HCT116 (cell line): ENCODE data around the gene EEF1AKMT4. TPM values are rescaled to one million over a fixed set of nuclear protein-coding genes. Genes with fewer than 3 reads are reported as not detected.

Source experiments
- ATAC-seq: fragments of 200-7000 bp; cut with Tn5 transposase; 2 replicates; pipeline ENCODE4 v1.9.1; 2020; ENCODE audit warnings: mild to moderate bottlenecking, moderate library complexity
- BruUV-seq: library from RNA; stranded (reverse); fragments of 400-500 nt; replicated peaks from 2 replicates; lab custom pipeline; 2021; lab: Mats Ljungman, UMichigan
- CTCF ChIA-PET: fragments of 300-600 bp; sonication (Branson Sonifier 250); formaldehyde crosslinking; loops from one replicate; lab custom pipeline; 2021; ENCODE audit warnings: antibody characterized with exemption; lab: Charles Lee
- POLR2A ChIA-PET: fragments of 300-600, 350-600 bp; sonication (Branson Sonifier 250); formaldehyde crosslinking; loops from one replicate; lab custom pipeline; 2021; ENCODE audit warnings: antibody characterized with exemption; lab: Charles Lee
- RAD21 ChIA-PET, 2 experiments: fragments of 300-600 bp; sonication (Branson Sonifier 250); formaldehyde crosslinking; loops; one replicate each; lab custom pipeline; 2023; ENCODE audit warnings: low total read pairs in 2 of 2; ENCODE audit not compliant: uncharacterized antibody in 2 of 2, unreplicated experiment in 2 of 2, low non-redundant PET in 1 of 2; lab: Charles Lee
- DNase-seq: peaks from one replicate; pipeline ENCODE4 v3.0.0-alpha.2; 2010; ENCODE audit warnings: low read depth, low spot score
- H2AFZ ChIP-seq: fragments of 200-600 bp; shearing (Covaris generic), sonication (generic); 2 replicates; pipeline ENCODE4 v1.6.1; 2017; ENCODE audit warnings: low read depth, mixed run types, mixed read lengths, antibody characterized with exemption, low read length; ENCODE audit not compliant: poor library complexity, severe bottlenecking
- H3K27ac ChIP-seq: 2 replicates; pipeline ENCODE4 v1.5.1; 2012; ENCODE audit warnings: low read depth, low read length
- H3K27me3 ChIP-seq: fragments of 200-600 bp; sonication (generic); 2 replicates; pipeline ENCODE4 v1.6.1; 2016; ENCODE audit warnings: mixed run types, low read length, mixed read lengths; ENCODE audit not compliant: insufficient read depth
- H3K36me3 ChIP-seq, 2 experiments: fragments of 200-500 bp in 1 of 2; fragments of 200-600 bp in 1 of 2; sonication (Bioruptor generic) in 1 of 2; sonication (generic) in 1 of 2; 2 replicates each; pipeline versions ENCODE4 v1.5.1 to v1.6.1; 2014 to 2016; ENCODE audit warnings: low read length in 2 of 2, inconsistent platforms in 1 of 2, mixed read lengths in 1 of 2, mixed run types in 1 of 2; ENCODE audit not compliant: insufficient read depth in 2 of 2, control insufficient read depth in 1 of 2
- H3K4me1 ChIP-seq, 2 experiments: fragments of 200-600 bp in 1 of 2; sonication (generic) in 1 of 2; 2 replicates each; pipeline versions ENCODE4 v1.5.1 to v1.6.1; 2012 to 2017; ENCODE audit warnings: low read length in 2 of 2, inconsistent platforms in 1 of 2, mild to moderate bottlenecking in 1 of 2, mixed read lengths in 1 of 2, mixed run types in 1 of 2, moderate library complexity in 1 of 2; ENCODE audit not compliant: insufficient read depth in 2 of 2, control insufficient read depth in 1 of 2
- H3K4me2 ChIP-seq: fragments of 200-600 bp; sonication (generic); 2 replicates; pipeline ENCODE4 v1.6.1; 2017; ENCODE audit warnings: mixed run types, low read length, mixed read lengths
- H3K4me3 ChIP-seq, 2 experiments: fragments of 200-600 bp in 1 of 2; sonication (generic) in 1 of 2; replicated peaks in 1 of 2; 2 replicates each; pipeline ENCODE4 v1.5.1; 2011 to 2016; ENCODE audit warnings: low read length in 2 of 2, control low read depth in 1 of 2, low read depth in 1 of 2, mild to moderate bottlenecking in 1 of 2, mixed read lengths in 1 of 2, mixed run types in 1 of 2
- H3K79me2 ChIP-seq: fragments of 200-600 bp; sonication (generic); 2 replicates; pipeline ENCODE4 v1.6.1; 2017; ENCODE audit warnings: mild to moderate bottlenecking, mixed run types, low read length, moderate library complexity, mixed read lengths; ENCODE audit not compliant: insufficient read depth
- H3K9ac ChIP-seq: fragments of 200-600 bp; sonication (generic); 2 replicates; pipeline ENCODE4 v1.6.1; 2016; ENCODE audit warnings: low read length, mixed read lengths
- H3K9me2 ChIP-seq: fragments of 200-600 bp; sonication (generic), shearing (Covaris generic); 2 replicates; pipeline ENCODE4 v1.6.1; 2017; ENCODE audit warnings: mixed run types, mild to moderate bottlenecking, moderate library complexity; ENCODE audit not compliant: insufficient read depth
- H3K9me3 ChIP-seq, 2 experiments: fragments of 200-500 bp in 1 of 2; fragments of 200-600 bp in 1 of 2; sonication (Bioruptor generic) in 1 of 2; sonication (generic) in 1 of 2; 2 replicates each; pipeline ENCODE4 v1.6.1; 2014 to 2017; ENCODE audit warnings: low read length in 2 of 2, mixed read lengths in 2 of 2, inconsistent platforms in 1 of 2, low read depth in 1 of 2, mild to moderate bottlenecking in 1 of 2, mixed run types in 1 of 2, moderate library complexity in 1 of 2; ENCODE audit not compliant: control insufficient read depth in 1 of 2, insufficient read depth in 1 of 2
- H4K20me1 ChIP-seq: fragments of 200-600 bp; sonication (generic), shearing (Covaris generic); 2 replicates; pipeline ENCODE4 v1.6.1; 2017; ENCODE audit warnings: mixed run types, mild to moderate bottlenecking, moderate library complexity; ENCODE audit not compliant: insufficient read depth
- ATF3 ChIP-seq: IDR thresholded peaks from 2 replicates; pipeline ENCODE4 v1.6.1; 2012
- CEBPB ChIP-seq: IDR thresholded peaks from 2 replicates; pipeline ENCODE4 v1.6.1; 2012; ENCODE audit warnings: low read depth
- CTCF ChIP-seq, 3 experiments: fragments of 200-600 bp in 1 of 3; sonication (generic) in 1 of 3; IDR thresholded peaks in 2 of 3; conservative IDR thresholded peaks in 1 of 3; 2 replicates each; pipeline ENCODE4 v1.5.1; 2012 to 2017; ENCODE audit warnings: low read depth in 2 of 3, low read length in 2 of 3, antibody characterized with exemption in 1 of 3, borderline replicate concordance in 1 of 3, control low read depth in 1 of 3, mild to moderate bottlenecking in 1 of 3, mixed read lengths in 1 of 3, mixed run types in 1 of 3, moderate library complexity in 1 of 3; ENCODE audit not compliant: insufficient read depth in 1 of 3
- EGR1 ChIP-seq: IDR thresholded peaks from 2 replicates; pipeline ENCODE4 v1.6.1; 2012; ENCODE audit warnings: low read depth
- ELF1 ChIP-seq: IDR thresholded peaks from 2 replicates; pipeline ENCODE4 v1.6.1; 2012; ENCODE audit warnings: low read depth, borderline replicate concordance
- EZH2 ChIP-seq: fragments of 200-600 bp; sonication (generic); IDR thresholded peaks from 2 replicates; pipeline ENCODE4 v1.6.1; 2017; ENCODE audit warnings: antibody characterized with exemption, mixed run types
- JUND ChIP-seq: IDR thresholded peaks from 2 replicates; pipeline ENCODE4 v1.6.1; 2012
- MAX ChIP-seq: IDR thresholded peaks from 2 replicates; pipeline ENCODE4 v1.6.1; 2012
- POLR2AphosphoS5 ChIP-seq: IDR thresholded peaks from 2 replicates; pipeline ENCODE4 v1.6.1; 2011; ENCODE audit warnings: mild to moderate bottlenecking, low read depth, low read length, moderate library complexity
- REST ChIP-seq: IDR thresholded peaks from 2 replicates; pipeline ENCODE4 v1.6.1; 2012; ENCODE audit warnings: low read depth
- SIN3A ChIP-seq: IDR thresholded peaks from 2 replicates; pipeline ENCODE4 v1.6.1; 2012; ENCODE audit warnings: low read depth
- SP1 ChIP-seq: IDR thresholded peaks from 2 replicates; pipeline ENCODE4 v1.6.1; 2012; ENCODE audit warnings: low read depth
- SRF ChIP-seq: IDR thresholded peaks from 2 replicates; pipeline ENCODE4 v1.6.1; 2012; ENCODE audit warnings: low read depth
- TCF7L2 ChIP-seq: IDR thresholded peaks from 2 replicates; pipeline ENCODE4 v1.7.0; 2011; ENCODE audit warnings: borderline replicate concordance, inconsistent platforms; ENCODE audit not compliant: insufficient read depth, insufficient read length; ENCODE audit errors: extremely low read depth
- YY1 ChIP-seq: IDR thresholded peaks from 2 replicates; pipeline ENCODE4 v1.6.1; 2011; ENCODE audit warnings: low read length, low read depth, moderate library complexity, mild to moderate bottlenecking; ENCODE audit not compliant: insufficient replicate concordance; ENCODE audit errors: extremely low read depth
- ZBTB33 ChIP-seq: IDR thresholded peaks from 2 replicates; pipeline ENCODE4 v1.6.1; 2011; ENCODE audit warnings: mild to moderate bottlenecking, low read length, moderate library complexity; ENCODE audit not compliant: insufficient replicate concordance; ENCODE audit errors: extremely low read depth
- ZFX ChIP-seq: fragments of 450-650 bp; IDR thresholded peaks from 2 replicates; pipeline ENCODE4 v1.6.1; 2017
- ZNF274 ChIP-seq: fragments of 200-500 bp; sonication (Bioruptor generic); IDR thresholded peaks from 2 replicates; pipeline ENCODE4 v1.6.1; 2014; ENCODE audit warnings: mild to moderate bottlenecking, low read depth, low read length, inconsistent platforms
- intact Hi-C: fragments of 100-400 bp; cut with micrococcal nuclease; formaldehyde crosslinking; loops from 2 replicates; pipeline ENCODE4 v1.10.0; 2022
- total RNA-seq: library from RNA; stranded (reverse); gene quantifications from one replicate; pipeline ENCODE4 v1.2.1, GENCODE V29; 2021; ENCODE audit not compliant: unreplicated experiment

EEF1AKMT4 gene
- total RNA-seq, 1 experiment from 2014 or later = 10.5 TPM

- Histone ChIP-seq H3K4me1 (peaks cover 12 to 34% of the 10 kb centered on the region in 2 experiments), H3K79me2 (no peaks in the 10 kb centered on the region), H3K4me3 (peak overlapping the region in 1 of 2 experiments; percentile 73; a peak in 3 of 4 replicates), H3K9me2 (no peaks in the 10 kb centered on the region), H3K27ac (peak overlapping the region; percentile 12; the same call in 1 of the 2 replicates), H4K20me1 (no peaks in the 10 kb centered on the region), H3K27me3 (no peaks in the 10 kb centered on the region), H3K36me3 (no peaks in the 10 kb centered on the region), H3K9ac (peak overlapping the region; percentile 61), H2AFZ (no peak overlapping the region), H3K9me3 (no peaks in the 10 kb centered on the region), H3K4me2 (peak overlapping the region; percentile 97)
- ChIA-PET RAD21 (no interaction called here), CTCF (interaction anchor here (0.8 kb wide), 1 partner anchor 57 kb away, joined by 3 read pairs; no protein-coding TSS in a partner anchor), POLR2A (interaction anchor here (1.0 kb wide), 1 partner anchor 72 kb away, joined by 3 read pairs; no protein-coding TSS in a partner anchor)
- intact Hi-C loops = no loop called here
- BruUV-seq = no TSS peak
- DNase-seq (no peak), ATAC-seq (no peak)
- TF ChIP-seq SRF (no peak), CTCF (IDR thresholded peaks at IDR 0.05 in 2 of 3, conservative IDR thresholded peaks at IDR 0.05 in 1 of 3; ENCODE audit: borderline replicate concordance in 1 of 3, insufficient read depth in 1 of 3, low read depth in 2 of 3, low read length in 2 of 3) (no peak), SIN3A (no peak), YY1 (no peak), EZH2 (no peak), MAX (no peak), CEBPB (no peak), ZBTB33 (no peak), EGR1 (no peak), SP1 (no peak), POLR2AphosphoS5 (no peak), ELF1 (no peak), ZFX (no peak), REST (no peak), JUND (no peak), ZNF274 (no peak), ATF3 (no peak), TCF7L2 (no peak)
Measured at GRCh38 chr3:184230603-184231528, 18.6 kb upstream of the EEF1AKMT4 start.
